Neural crest cell (in vitro differentiated cells): ENCODE data around the gene SESTD1. TPM values are rescaled to one million over a fixed set of nuclear protein-coding genes. Genes with fewer than 3 reads are reported as not detected.
"Not testable (repeated sequence)": the region's sequence is repeated elsewhere in the genome, so short reads cannot be mapped to it uniquely, and the experiment has no call there.

ENCODE experiments used
- DNase-seq: peaks from one replicate; pipeline ENCODE4 v3.0.0; 2021; ENCODE audit warnings: low read depth, mixed read lengths, low spot score
- H3K27ac Mint-ChIP-seq: one replicate; pipeline ENCODE4 v1.8.0; 2021; ENCODE audit warnings: mild to moderate bottlenecking, mixed read lengths; ENCODE audit not compliant: unreplicated experiment
- H3K27me3 Mint-ChIP-seq: 2 replicates; pipeline ENCODE4 v1.8.0; 2021; ENCODE audit warnings: low read depth, mild to moderate bottlenecking, mixed read lengths
- H3K36me3 Mint-ChIP-seq: 2 replicates; pipeline ENCODE4 v1.8.0; 2021; ENCODE audit warnings: low read depth, mild to moderate bottlenecking, mixed read lengths
- H3K4me1 Mint-ChIP-seq: 2 replicates; pipeline ENCODE4 v1.8.0; 2021; ENCODE audit warnings: mixed read lengths
- H3K4me3 Mint-ChIP-seq: one replicate; pipeline ENCODE4 v1.8.0; 2021; ENCODE audit warnings: mild to moderate bottlenecking, mixed read lengths
- H3K9me3 Mint-ChIP-seq: 2 replicates; pipeline ENCODE4 v1.8.0; 2021; ENCODE audit warnings: mixed read lengths
- CTCF ChIP-seq: fragments of 200-600 bp; sonication (generic); conservative IDR thresholded peaks from 2 replicates; pipeline ENCODE4 v1.5.0; 2021; ENCODE audit warnings: antibody characterized with exemption, mild to moderate bottlenecking
- total RNA-seq: library from RNA; stranded (reverse); gene quantifications from 2 replicates; pipeline ENCODE4 v1.2.1, GENCODE V29; 2021

The SESTD1 gene
- total RNA-seq, 1 donor from 2014 or later: 99.7 TPM

- Mint-ChIP-seq H3K27me3 (no peaks in the 10 kb centered on the region), H3K27ac (no peak overlapping the region), H3K9me3 (peaks cover 3% of the 10 kb centered on the region), H3K4me1 (no peaks in the 10 kb centered on the region), H3K4me3 (no peak overlapping the region), H3K36me3 (no peaks in the 10 kb centered on the region)
- no peak for DNase-seq
- no peak for TF ChIP-seq CTCF
These were observed 167.5 kb downstream of the SESTD1 start for GRCh38 chr2:179097131-179097530.

- Mint-ChIP-seq H3K27ac (no peak overlapping the region), H3K4me1 (no peaks in the 10 kb centered on the region), H3K9me3 (peaks cover 3% of the 10 kb centered on the region), H3K4me3 (no peak overlapping the region), H3K27me3 (no peaks in the 10 kb centered on the region), H3K36me3 (no peaks in the 10 kb centered on the region)
- DNase-seq: no peak
- TF ChIP-seq CTCF: no peak
These were observed 168.5 kb downstream of the SESTD1 start for GRCh38 chr2:179096090-179096489.

- not testable (repeated sequence) for H3K27me3 Mint-ChIP-seq, H3K9me3 Mint-ChIP-seq, DNase-seq, H3K4me1 Mint-ChIP-seq, H3K4me3 Mint-ChIP-seq, H3K36me3 Mint-ChIP-seq, H3K27ac Mint-ChIP-seq
These were observed 171.7 kb downstream of the SESTD1 start for GRCh38 chr2:179092912-179093311.

- no peaks in the 10 kb centered on the region for H3K27me3 Mint-ChIP-seq
- H3K4me1 Mint-ChIP-seq: no peaks in the 10 kb centered on the region
- TF ChIP-seq CTCF: no peak
- H3K9me3 Mint-ChIP-seq: peaks cover 14% of the 10 kb centered on the region
- no peak for DNase-seq
- H3K36me3 Mint-ChIP-seq: no peaks in the 10 kb centered on the region
- H3K4me3 Mint-ChIP-seq: no peak overlapping the region
- H3K27ac Mint-ChIP-seq: no peak overlapping the region
These were observed 181.9 kb downstream of the SESTD1 start for GRCh38 chr2:179082697-179083096.

GRCh38 chr2:179081954-179082353 lies 182.7 kb downstream of the SESTD1 start:
- H3K27ac Mint-ChIP-seq: no peak overlapping the region
- peaks cover 5% of the 10 kb centered on the region for H3K36me3 Mint-ChIP-seq
- no peaks in the 10 kb centered on the region for H3K27me3 Mint-ChIP-seq
- H3K4me3 Mint-ChIP-seq: no peak overlapping the region
- H3K9me3 Mint-ChIP-seq: peaks cover 19% of the 10 kb centered on the region
- no peak for DNase-seq
- no peaks in the 10 kb centered on the region for H3K4me1 Mint-ChIP-seq
- TF ChIP-seq CTCF: no peak

GRCh38 chr2:179072527-179072926 lies 192.1 kb downstream of the SESTD1 start:
- TF ChIP-seq CTCF: no peak
- DNase-seq: no peak
- H3K36me3 Mint-ChIP-seq: peaks cover 6% of the 10 kb centered on the region
- H3K27ac Mint-ChIP-seq: no peak overlapping the region
- no peak overlapping the region for H3K4me3 Mint-ChIP-seq
- H3K9me3 Mint-ChIP-seq: peaks cover 5% of the 10 kb centered on the region
- no peaks in the 10 kb centered on the region for H3K4me1 Mint-ChIP-seq
- H3K27me3 Mint-ChIP-seq: peaks cover 2% of the 10 kb centered on the region
